ENCODE results near the gene ABHD2.
"Not testable (repeated sequence)": the region's sequence is repeated elsewhere in the genome, so short reads cannot be mapped to it uniquely, and the experiment has no call there.

ABHD2 gene

GRCh38 chr15:89198196-89198595 is 109.9 kb downstream of the ABHD2 start:
- peak; percentile 24 for DNase-seq

- DNase-seq: no peak
Measured at GRCh38 chr15:89198934-89199333, 110.7 kb downstream of the ABHD2 start.

- DNase-seq: no peak
Measured at GRCh38 chr15:89199746-89200145, 111.5 kb downstream of the ABHD2 start.

- DNase-seq: no peak
Measured at GRCh38 chr15:89200182-89200581, 111.9 kb downstream of the ABHD2 start.

- no peak for DNase-seq
Measured at GRCh38 chr15:89201465-89202005, 113.3 kb downstream of the ABHD2 start.

GRCh38 chr15:89203705-89204273 is 115.5 kb downstream of the ABHD2 start:
- peak; percentile 87 for DNase-seq

GRCh38 chr15:89205991-89206585 is 117.8 kb downstream of the ABHD2 start:
- DNase-seq: no peak

GRCh38 chr15:89206908-89207331 is 118.7 kb downstream of the ABHD2 start:
- DNase-seq: peak; percentile 81

- no peak for DNase-seq
Measured at GRCh38 chr15:89208256-89208655, 120.0 kb downstream of the ABHD2 start.

- DNase-seq: no peak
Measured at GRCh38 chr15:89209057-89209456, 120.8 kb downstream of the ABHD2 start.

- no peak for DNase-seq
Measured at GRCh38 chr15:89211678-89212170, 123.5 kb downstream of the ABHD2 start.

- DNase-seq: no peak
Measured at GRCh38 chr15:89215627-89216026, 127.4 kb downstream of the ABHD2 start.

GRCh38 chr15:89217031-89217430 is 128.8 kb downstream of the ABHD2 start:
- DNase-seq: no peak

GRCh38 chr15:89217686-89218376 is 129.6 kb downstream of the ABHD2 start:
- DNase-seq: no peak

GRCh38 chr15:89218531-89218930 is 130.3 kb downstream of the ABHD2 start:
- no peak for DNase-seq

GRCh38 chr15:89221543-89221942 is 133.3 kb downstream of the ABHD2 start, which contains the start of gene RLBP1:
RLBP1 (minus strand) TSS chr15:89221579; CDS start chr15:89218975, 2,604 bp downstream.
- DNase-seq: peak; percentile 21

GRCh38 chr15:89225588-89225987 is 137.3 kb downstream of the ABHD2 start:
- no peak for DNase-seq

- DNase-seq: no peak
Measured at GRCh38 chr15:89226359-89227221, 138.3 kb downstream of the ABHD2 start.

- DNase-seq: no peak
Measured at GRCh38 chr15:89227425-89227824, 139.2 kb downstream of the ABHD2 start.

GRCh38 chr15:89230277-89230676 is 142.0 kb downstream of the ABHD2 start:
- no peak for DNase-seq

GRCh38 chr15:89231832-89232231 is 143.6 kb downstream of the ABHD2 start:
- DNase-seq: no peak

GRCh38 chr15:89239883-89240810 is 151.9 kb downstream of the ABHD2 start:
- not testable (repeated sequence) for DNase-seq
